Heart left ventricle (tissue), 16 donors: Measurements from ENCODE around the gene ZNF664. TPM values are rescaled to one million over a fixed set of nuclear protein-coding genes. Genes with fewer than 3 reads are reported as not detected.

Experiments
- ATAC-seq, 4 donors: fragments of 200-7000 bp; cut with Tn5 transposase; one replicate each; pipeline ENCODE4 v1.9.1; 2020 to 2022; ENCODE audit warnings: moderate library complexity in 4 of 4, mild to moderate bottlenecking in 3 of 4, moderate number of reproducible peaks in 1 of 4
- DNase-seq, 5 donors: peaks; one replicate each; pipeline ENCODE4 v3.0.0-alpha.2; 2020
- H3K27ac ChIP-seq, 12 donors: fragments of 200-600 bp; sonication (generic) in 4 of 12; one replicate each; pipeline versions ENCODE4 v1.5.0 to v1.8.0; 2016 to 2022; ENCODE audit warnings: mild to moderate bottlenecking in 2 of 12
- H3K27me3 ChIP-seq, 9 donors: fragments of 200-600 bp; sonication (generic) in 2 of 9; one replicate each; pipeline versions ENCODE4 v1.5.1 to v1.8.0; 2016 to 2022; ENCODE audit warnings: mild to moderate bottlenecking in 3 of 9
- H3K36me3 ChIP-seq, 9 donors: fragments of 200-600 bp; sonication (generic) in 2 of 9; one replicate each; pipeline versions ENCODE4 v1.5.0 to v1.8.0; 2018 to 2022; ENCODE audit warnings: mild to moderate bottlenecking in 2 of 9
- H3K4me1 ChIP-seq, 12 donors: fragments of 200-600 bp; sonication (generic) in 4 of 12; one replicate each; pipeline versions ENCODE4 v1.5.0 to v1.8.0; 2016 to 2022; ENCODE audit warnings: mild to moderate bottlenecking in 3 of 12
- H3K4me3 ChIP-seq, 12 donors: fragments of 200-600 bp; sonication (generic) in 4 of 12; one replicate each; pipeline versions ENCODE4 v1.5.0 to v1.8.0; 2017 to 2022; ENCODE audit warnings: mild to moderate bottlenecking in 9 of 12, moderate library complexity in 4 of 12
- H3K9me3 ChIP-seq, 12 donors: fragments of 200-600 bp; sonication (generic) in 4 of 12; one replicate each; pipeline versions ENCODE4 v1.5.0 to v1.8.0; 2016 to 2022; ENCODE audit warnings: mild to moderate bottlenecking in 1 of 12
- POLR2A ChIP-seq, 2 donors: fragments of 450-650 bp; IDR thresholded peaks; one replicate each; pipeline ENCODE4 v1.6.1; 2017; ENCODE audit warnings: antibody characterized with exemption in 2 of 2, mild to moderate bottlenecking in 2 of 2, moderate library complexity in 2 of 2
- WGBS, 4 donors: extraction: QIAGEN DNeasy Blood & Tissue Kit in 2 of 4; methylation state at CpG; one replicate each; pipeline versions ENCODE4 v1.1.5 to v1.1.7; 2013 to 2018; 5-methylcytosine and 5-hydroxymethylcytosine counted together
- intact Hi-C, 10 donors: fragments of 100-400 bp; cut with DNase I; formaldehyde crosslinking; loops; one replicate each; pipeline versions ENCODE4 v1.11.1 to v1.14.2; 2022
- polyA plus RNA-seq, 2 donors: library from polyadenylated mRNA; stranded (reverse); fragments of 200-250 nt; gene quantifications; one replicate each; pipeline ENCODE4 v1.2.3, GENCODE V29; 2013
- total RNA-seq, 9 donors: library from RNA; depleted of rRNA in 2 of 9; stranded (reverse); fragments of >200 nt in 2 of 9; fragmentation: NEBNext Ultra II Directional in 3 of 9; extraction: Animal tissue kit (Norgen Biotek cat#: 25700) in 3 of 9; gene quantifications; one replicate each; pipeline versions ENCODE4 v1.1.0 to v1.2.4, GENCODE V29; 2016 to 2023
- TF ChIP-seq, protein P1 (sequence below), 12 donors: fragments of 200-600 bp; sonication (generic) in 4 of 12; IDR thresholded peaks; one replicate each; pipeline versions ENCODE4 v1.5.0 to v1.8.0; 2018 to 2022; ENCODE audit warnings: antibody characterized with exemption in 12 of 12, mild to moderate bottlenecking in 5 of 12
- donor health status: ischemic (EF 13 %, LVEDD 7.1; RV severe dilation, severe dysfunction).
- donor health status: healthy with polysubstance abuse.
- donor health status: DM: no; HTN: yes; CAD: no.
- donor health status: DM: no; HTN: no; CAD: no.
- donor health status: ischemic (EF 25% LVEDD 6.9; RV normal size, moderate dysfunction).
- donor health status: ischemic (EF 25% LVEDD 5.7; RV mildly dilated, moderate dysfunction).
- donor health status: healthy.
- donor health status: DM: yes; HTN: yes; CAD: no.
- donor health status: ischemic (EF 35%, LVEDD 5.7; RV mildly dilated, moderate dysfunction).
- donor health status: nonischemic (EF 11% LVEDD 7.7; RV severe dilation, severe dysfunction).
- donor health status: DM: yes; HTN: yes; CAD: no.
- donor health status: PGD.
- donor health status: ischemic (EF 29% LVEDD 5.4; RV normal size, mild dysfunction).
- donor health status: nonischemic (EF 23%, LVEDD 6.1; RV moderate dilation, normal function).

Gene ZNF664
- total and polyA plus RNA-seq, 11 donors = 43.1 to 104 (median 73.3) TPM

DNA sequence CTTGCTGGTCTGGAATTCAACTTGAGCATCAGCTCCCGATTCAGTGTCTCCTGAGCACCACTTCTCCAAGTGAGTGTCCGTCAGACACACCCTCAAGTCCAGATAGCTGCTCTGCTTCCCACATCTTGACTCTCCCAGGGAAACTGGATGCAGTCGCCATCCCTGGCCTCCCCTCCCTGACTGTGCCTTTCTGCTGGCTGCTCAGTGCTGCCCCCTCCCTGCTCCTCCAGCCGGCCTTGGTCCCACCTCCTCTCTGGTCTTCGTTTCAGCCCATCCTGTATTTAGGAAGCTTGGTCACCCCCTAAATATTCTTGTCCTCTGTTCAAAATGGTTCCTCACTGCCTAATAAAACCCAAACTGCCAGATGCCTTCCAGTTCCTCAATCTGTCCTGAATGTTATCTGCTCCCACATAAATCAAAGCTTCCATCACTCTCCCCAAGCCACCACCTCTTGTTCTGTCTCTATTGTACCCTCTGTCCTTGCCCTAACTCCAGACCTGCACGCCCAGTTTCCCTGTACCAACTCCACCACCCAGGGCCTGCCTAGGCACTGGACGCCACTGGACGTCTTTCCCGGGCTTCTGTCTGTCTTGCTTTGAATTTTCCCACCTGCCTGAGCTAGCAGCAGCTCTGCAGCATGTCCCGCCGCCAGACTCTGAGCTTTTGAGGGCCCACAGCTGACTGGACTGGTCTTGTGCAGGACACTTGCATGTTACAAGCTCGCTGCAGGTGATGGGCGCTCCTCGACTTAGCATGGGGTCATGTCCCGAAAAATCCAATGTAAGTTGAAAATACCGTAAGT lies 34.1 kb upstream of the ZNF664 start:
- intact Hi-C loops = no loop called here
- 87 to 89% (median 88%) methylated on average over 16 of the region's 16 CpGs for WGBS, 4 donors
- peak overlapping the region in 1 of 12 donors; percentile 64 for H3K27ac ChIP-seq
- TF ChIP-seq, protein P1, sequence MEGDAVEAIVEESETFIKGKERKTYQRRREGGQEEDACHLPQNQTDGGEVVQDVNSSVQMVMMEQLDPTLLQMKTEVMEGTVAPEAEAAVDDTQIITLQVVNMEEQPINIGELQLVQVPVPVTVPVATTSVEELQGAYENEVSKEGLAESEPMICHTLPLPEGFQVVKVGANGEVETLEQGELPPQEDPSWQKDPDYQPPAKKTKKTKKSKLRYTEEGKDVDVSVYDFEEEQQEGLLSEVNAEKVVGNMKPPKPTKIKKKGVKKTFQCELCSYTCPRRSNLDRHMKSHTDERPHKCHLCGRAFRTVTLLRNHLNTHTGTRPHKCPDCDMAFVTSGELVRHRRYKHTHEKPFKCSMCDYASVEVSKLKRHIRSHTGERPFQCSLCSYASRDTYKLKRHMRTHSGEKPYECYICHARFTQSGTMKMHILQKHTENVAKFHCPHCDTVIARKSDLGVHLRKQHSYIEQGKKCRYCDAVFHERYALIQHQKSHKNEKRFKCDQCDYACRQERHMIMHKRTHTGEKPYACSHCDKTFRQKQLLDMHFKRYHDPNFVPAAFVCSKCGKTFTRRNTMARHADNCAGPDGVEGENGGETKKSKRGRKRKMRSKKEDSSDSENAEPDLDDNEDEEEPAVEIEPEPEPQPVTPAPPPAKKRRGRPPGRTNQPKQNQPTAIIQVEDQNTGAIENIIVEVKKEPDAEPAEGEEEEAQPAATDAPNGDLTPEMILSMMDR (IDR thresholded peaks at IDR 0.05) = peak in 5 of 12 donors; percentile 11 to 39 (median 17)
- TF ChIP-seq POLR2A (IDR thresholded peaks at IDR 0.05) = no peak
- H3K9me3 ChIP-seq = peaks cover 0 to 12% (median 0%) of the 10 kb centered on the region in 12 donors
- no peak overlapping the region for H3K4me3 ChIP-seq
- H3K27me3 ChIP-seq = no peaks in the 10 kb centered on the region
- peaks cover 0 to 81% (median 65%) of the 10 kb centered on the region in 9 donors for H3K36me3 ChIP-seq
- DNase-seq (no peak), ATAC-seq (no peak)
- H3K4me1 ChIP-seq = peaks cover 0 to 17% (median 0%) of the 10 kb centered on the region in 12 donors

DNA sequence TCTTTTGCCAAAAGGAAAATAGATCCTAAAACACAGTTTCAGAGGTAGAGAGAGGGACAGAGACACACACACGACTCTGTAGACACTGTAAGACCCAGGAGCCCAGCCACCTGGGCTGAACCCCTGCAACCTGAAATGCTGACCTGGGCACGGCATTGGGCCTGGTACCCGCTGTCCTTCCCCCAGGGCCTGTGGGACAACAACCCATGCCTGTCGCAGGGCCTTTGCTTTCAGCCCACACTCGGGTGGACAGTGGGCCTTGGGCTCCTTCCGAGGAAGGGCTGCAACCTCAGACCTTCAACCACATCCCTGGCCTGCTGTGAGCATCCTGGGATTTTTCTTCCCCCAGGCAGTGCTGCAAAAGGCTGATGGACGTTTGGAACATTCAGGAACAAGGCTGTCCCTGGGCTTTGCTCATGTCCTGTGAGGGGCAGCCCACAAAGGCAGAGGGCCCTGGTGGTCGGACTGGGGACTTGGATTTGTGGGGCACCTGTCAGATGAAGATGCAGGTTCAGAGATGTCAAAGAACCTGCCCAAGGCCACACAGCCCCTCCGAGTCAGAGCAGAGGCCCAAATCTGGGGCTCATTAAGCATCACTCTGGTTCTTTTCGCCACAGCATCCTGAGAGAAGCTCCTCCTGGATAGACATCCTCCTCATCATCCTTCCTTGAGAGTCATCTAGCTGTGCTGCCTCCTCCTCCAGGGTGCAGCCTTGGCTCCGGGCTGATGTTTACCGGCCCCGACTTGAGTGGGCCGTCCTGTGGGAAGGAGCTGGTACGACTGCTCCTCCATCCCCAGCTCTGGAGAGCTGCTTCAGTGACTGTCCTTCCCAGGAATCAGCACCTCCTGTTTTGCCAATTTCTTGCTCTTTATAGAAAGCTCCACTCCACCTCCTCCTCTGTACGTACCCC lies 33.0 kb upstream of the ZNF664 start:
- peaks cover 0 to 17% (median 0%) of the 10 kb centered on the region in 12 donors for H3K4me1 ChIP-seq
- TF ChIP-seq POLR2A (IDR thresholded peaks at IDR 0.05) = no peak
- TF ChIP-seq, protein P1 (IDR thresholded peaks at IDR 0.05) = no peak
- no peaks in the 10 kb centered on the region for H3K27me3 ChIP-seq
- no peak overlapping the region for H3K27ac ChIP-seq
- WGBS, 4 donors = 89 to 93% (median 91%) methylated on average over 15 to 16 of the region's 16 CpGs
- ATAC-seq (no peak), DNase-seq (no peak)
- intact Hi-C loops = no loop called here
- H3K4me3 ChIP-seq = no peak overlapping the region
- H3K36me3 ChIP-seq = peaks cover 0 to 91% (median 74%) of the 10 kb centered on the region in 9 donors
- H3K9me3 ChIP-seq = peaks cover 0 to 12% (median 0%) of the 10 kb centered on the region in 12 donors

DNA sequence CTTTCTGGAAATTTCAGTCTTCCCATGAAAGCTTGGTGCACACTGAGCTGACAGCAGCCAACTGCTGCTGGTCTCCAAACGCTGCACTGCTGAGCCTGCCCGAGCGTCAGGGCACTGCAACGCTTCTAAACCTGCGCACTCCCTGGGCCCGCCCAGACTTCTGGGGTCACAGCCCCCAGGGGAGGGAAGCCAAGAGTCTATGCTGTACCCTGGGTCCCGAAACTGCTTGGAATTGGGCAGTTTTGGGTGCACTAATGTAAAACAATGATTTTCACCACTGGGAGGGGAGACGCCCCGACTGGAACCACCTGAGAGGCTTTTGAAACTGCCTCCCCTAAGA lies 32.4 kb upstream of the ZNF664 start:
- H3K27me3 ChIP-seq = no peaks in the 10 kb centered on the region
- no peak for ATAC-seq
- H3K4me3 ChIP-seq = no peak overlapping the region
- H3K4me1 ChIP-seq = peaks cover 0 to 17% (median 0%) of the 10 kb centered on the region in 12 donors
- no peak for TF ChIP-seq POLR2A (IDR thresholded peaks at IDR 0.05)
- TF ChIP-seq, protein P1 (IDR thresholded peaks at IDR 0.05) = no peak
- no peak for DNase-seq
- H3K9me3 ChIP-seq = peaks cover 0 to 12% (median 0%) of the 10 kb centered on the region in 12 donors
- H3K36me3 ChIP-seq = peaks cover 0 to 91% (median 77%) of the 10 kb centered on the region in 9 donors
- no peak overlapping the region for H3K27ac ChIP-seq
- WGBS, 4 donors = 95 to 97% (median 97%) methylated on average over 7 to 9 of the region's 9 CpGs
- intact Hi-C loops = no loop called here

DNA sequence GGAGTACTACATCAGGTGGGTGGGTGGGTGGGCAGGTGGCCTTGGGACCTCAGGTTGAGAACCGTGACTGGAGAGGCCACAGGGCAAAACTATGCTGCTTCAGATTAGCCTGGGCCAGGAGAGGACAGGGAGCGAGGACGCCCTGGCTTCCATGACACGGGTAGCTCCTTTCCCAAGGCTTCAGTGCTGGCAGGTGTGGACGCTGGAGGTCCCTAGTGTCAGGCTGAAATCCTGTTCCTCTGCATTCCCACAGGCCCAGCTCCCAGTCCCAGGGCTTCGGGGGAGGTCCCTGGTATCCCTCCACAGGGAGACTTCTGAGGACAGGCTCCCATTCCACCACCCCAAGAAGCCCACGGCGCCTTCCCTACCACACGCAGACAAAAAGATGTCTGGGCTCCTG lies 32.0 kb upstream of the ZNF664 start:
- H3K4me1 ChIP-seq = peaks cover 0 to 17% (median 0%) of the 10 kb centered on the region in 12 donors
- peaks cover 0 to 12% (median 0%) of the 10 kb centered on the region in 12 donors for H3K9me3 ChIP-seq
- no peak for DNase-seq
- WGBS, 4 donors = 94 to 97% (median 97%) methylated on average over 4 to 9 of the region's 9 CpGs
- peaks cover 0 to 88% (median 74%) of the 10 kb centered on the region in 9 donors for H3K36me3 ChIP-seq
- H3K4me3 ChIP-seq = no peak overlapping the region
- peak overlapping the region in 2 of 12 donors; percentile 8 to 69 for H3K27ac ChIP-seq
- no peak for ATAC-seq
- intact Hi-C loops = no loop called here
- H3K27me3 ChIP-seq = no peaks in the 10 kb centered on the region
- TF ChIP-seq, protein P1 (IDR thresholded peaks at IDR 0.05) = no peak
- TF ChIP-seq POLR2A (IDR thresholded peaks at IDR 0.05) = no peak
